ENCODE measurements around the gene PCMTD2. TPM values are rescaled to one million over a fixed set of nuclear protein-coding genes. Genes with fewer than 3 reads are reported as not detected.
"Not testable (repeated sequence)": the region's sequence is repeated elsewhere in the genome, so short reads cannot be mapped to it uniquely, and the experiment has no call there.

PCMTD2 gene
- total RNA-seq, 1 donor from 2014 or later = 19.0 TPM

DNA sequence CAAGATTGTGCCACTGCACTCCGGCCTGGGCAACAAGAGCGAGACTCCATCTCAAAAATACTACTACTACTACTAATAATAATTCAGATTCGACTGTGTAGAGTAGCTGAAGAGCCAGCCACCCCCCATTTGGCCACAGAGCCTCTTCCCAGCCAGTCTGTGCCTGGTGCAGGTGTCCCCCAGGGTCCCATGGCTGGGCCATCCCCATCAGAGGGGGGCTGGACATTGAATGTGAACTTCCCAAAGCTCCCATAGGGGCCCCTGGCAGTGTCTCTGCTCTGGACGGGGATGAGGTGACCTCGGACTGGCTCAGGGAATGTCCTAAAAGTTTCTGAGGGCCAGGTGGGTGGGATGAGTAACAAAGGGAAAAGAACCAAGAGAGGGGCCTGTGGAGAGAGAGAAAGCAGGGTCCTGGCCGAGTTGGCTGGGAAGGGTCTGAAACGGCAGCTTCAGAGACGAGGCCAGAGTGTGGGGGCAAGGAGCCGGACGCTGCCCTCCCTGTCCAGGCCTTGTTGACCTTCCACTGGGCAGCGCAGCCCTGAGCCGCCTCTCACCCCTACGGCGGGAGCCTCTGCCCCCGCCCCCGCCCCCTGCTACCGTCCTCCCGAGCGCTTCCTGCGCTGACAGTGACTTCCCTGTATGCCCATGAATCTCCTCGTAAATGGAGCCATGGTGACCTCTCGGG, 24.9 kb upstream of the PCMTD2 start:
- Histone ChIP-seq H3K27me3 (ENCODE audit: control insufficient read depth, insufficient read depth, low read length) (peaks cover 8% of the 10 kb centered on the region), H3K4me3 (ENCODE audit: low read depth, low read length) (no peak overlapping the region), H3K36me3 (ENCODE audit: control insufficient read depth, insufficient read depth, low read length) (no peaks in the 10 kb centered on the region)
- no peak for DNase-seq (ENCODE audit: low read depth)
- FAIRE-seq = no peak
- TF ChIP-seq, protein P1, sequence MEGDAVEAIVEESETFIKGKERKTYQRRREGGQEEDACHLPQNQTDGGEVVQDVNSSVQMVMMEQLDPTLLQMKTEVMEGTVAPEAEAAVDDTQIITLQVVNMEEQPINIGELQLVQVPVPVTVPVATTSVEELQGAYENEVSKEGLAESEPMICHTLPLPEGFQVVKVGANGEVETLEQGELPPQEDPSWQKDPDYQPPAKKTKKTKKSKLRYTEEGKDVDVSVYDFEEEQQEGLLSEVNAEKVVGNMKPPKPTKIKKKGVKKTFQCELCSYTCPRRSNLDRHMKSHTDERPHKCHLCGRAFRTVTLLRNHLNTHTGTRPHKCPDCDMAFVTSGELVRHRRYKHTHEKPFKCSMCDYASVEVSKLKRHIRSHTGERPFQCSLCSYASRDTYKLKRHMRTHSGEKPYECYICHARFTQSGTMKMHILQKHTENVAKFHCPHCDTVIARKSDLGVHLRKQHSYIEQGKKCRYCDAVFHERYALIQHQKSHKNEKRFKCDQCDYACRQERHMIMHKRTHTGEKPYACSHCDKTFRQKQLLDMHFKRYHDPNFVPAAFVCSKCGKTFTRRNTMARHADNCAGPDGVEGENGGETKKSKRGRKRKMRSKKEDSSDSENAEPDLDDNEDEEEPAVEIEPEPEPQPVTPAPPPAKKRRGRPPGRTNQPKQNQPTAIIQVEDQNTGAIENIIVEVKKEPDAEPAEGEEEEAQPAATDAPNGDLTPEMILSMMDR (IDR thresholded peaks at IDR 0.05; ENCODE audit: insufficient read depth, low read length, severe bottlenecking) = no peak

DNA sequence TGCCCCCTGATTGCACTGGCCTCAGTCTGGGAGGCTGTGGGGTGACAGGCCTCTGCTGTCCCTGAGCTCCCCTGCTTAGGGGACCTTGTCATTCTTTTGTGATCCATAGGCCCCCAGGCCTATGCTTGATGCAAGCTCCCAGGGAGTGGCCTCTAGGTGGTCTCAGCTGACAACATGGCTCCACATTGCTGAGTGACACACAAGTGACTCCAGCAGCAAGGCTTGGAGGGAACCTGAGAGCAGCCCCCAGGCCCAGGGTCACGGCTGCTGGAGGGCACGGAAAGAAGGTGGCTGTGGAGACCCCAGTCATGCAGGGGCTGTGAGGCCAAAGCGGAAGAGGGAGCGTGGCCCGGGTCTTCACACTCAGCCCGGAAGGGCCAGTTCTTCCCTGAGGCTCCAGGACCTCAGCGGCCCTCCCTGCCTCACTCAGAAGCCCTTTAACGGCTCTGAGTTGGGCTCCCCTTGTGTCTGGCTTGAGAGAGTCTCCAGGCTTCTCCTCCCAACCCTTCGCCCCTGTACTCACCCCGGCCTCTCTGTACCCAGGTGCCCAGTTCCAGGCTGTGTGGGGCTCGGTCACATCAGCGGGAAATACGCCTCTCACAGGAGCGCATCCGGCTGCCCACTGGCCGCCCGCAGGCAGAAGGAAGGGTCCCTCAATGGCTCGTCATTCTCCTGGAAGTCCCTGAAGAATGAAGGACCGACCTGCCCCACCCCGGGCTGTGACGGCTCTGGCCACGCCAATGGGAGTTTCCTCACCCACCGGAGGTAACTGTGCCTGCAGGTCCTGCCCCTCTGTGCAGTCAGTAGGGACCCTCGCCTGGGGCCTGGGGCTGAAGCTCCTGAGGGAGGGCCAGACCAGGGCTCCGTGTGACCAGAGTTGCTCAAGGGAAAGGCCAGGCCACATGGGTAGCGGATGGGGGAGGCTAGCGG, 23.7 kb upstream of the PCMTD2 start:
- TF ChIP-seq, protein P1 (IDR thresholded peaks at IDR 0.05; ENCODE audit: insufficient read depth, low read length, severe bottlenecking) = no peak
- DNase-seq (ENCODE audit: low read depth) (no peak), FAIRE-seq (no peak)
- no peak overlapping the region for H3K4me3 ChIP-seq (ENCODE audit: low read depth, low read length)
- H3K27me3 ChIP-seq (ENCODE audit: control insufficient read depth, insufficient read depth, low read length) = peaks cover 6% of the 10 kb centered on the region
- H3K36me3 ChIP-seq (ENCODE audit: control insufficient read depth, insufficient read depth, low read length) = no peaks in the 10 kb centered on the region

- no peaks in the 10 kb centered on the region for H3K36me3 ChIP-seq (ENCODE audit: control insufficient read depth, insufficient read depth, low read length)
- peaks cover 6% of the 10 kb centered on the region for H3K27me3 ChIP-seq (ENCODE audit: control insufficient read depth, insufficient read depth, low read length)
- FAIRE-seq (no peak), DNase-seq (ENCODE audit: low read depth) (no peak)
- TF ChIP-seq, protein P1 (IDR thresholded peaks at IDR 0.05; ENCODE audit: insufficient read depth, low read length, severe bottlenecking) = no peak
- no peak overlapping the region for H3K4me3 ChIP-seq (ENCODE audit: low read depth, low read length)
Measured at GRCh38 chr20:64232794-64233193, 22.8 kb upstream of the PCMTD2 start.

GRCh38 chr20:64233725-64234124, 21.8 kb upstream of the PCMTD2 start:
- TF ChIP-seq, protein P1 (IDR thresholded peaks at IDR 0.05; ENCODE audit: insufficient read depth, low read length, severe bottlenecking) = no peak
- H3K4me3 ChIP-seq (ENCODE audit: low read depth, low read length) = no peak overlapping the region

GRCh38 chr20:64234291-64234791, 21.2 kb upstream of the PCMTD2 start:
- TF ChIP-seq, protein P1 (IDR thresholded peaks at IDR 0.05; ENCODE audit: insufficient read depth, low read length, severe bottlenecking) = no peak
- H3K27me3 ChIP-seq (ENCODE audit: control insufficient read depth, insufficient read depth, low read length) = no peaks in the 10 kb centered on the region
- FAIRE-seq (no peak), DNase-seq (ENCODE audit: low read depth) (no peak)
- no peaks in the 10 kb centered on the region for H3K36me3 ChIP-seq (ENCODE audit: control insufficient read depth, insufficient read depth, low read length)
- no peak overlapping the region for H3K4me3 ChIP-seq (ENCODE audit: low read depth, low read length)

More at GRCh38 chr20:64233725-64234124, 21.8 kb upstream of the PCMTD2 start:
- FAIRE-seq (no peak), DNase-seq (ENCODE audit: low read depth) (no peak)
- Histone ChIP-seq H3K27me3 (ENCODE audit: control insufficient read depth, insufficient read depth, low read length) (peaks cover under 1% of the 10 kb centered on the region), H3K36me3 (ENCODE audit: control insufficient read depth, insufficient read depth, low read length) (no peaks in the 10 kb centered on the region)

DNA sequence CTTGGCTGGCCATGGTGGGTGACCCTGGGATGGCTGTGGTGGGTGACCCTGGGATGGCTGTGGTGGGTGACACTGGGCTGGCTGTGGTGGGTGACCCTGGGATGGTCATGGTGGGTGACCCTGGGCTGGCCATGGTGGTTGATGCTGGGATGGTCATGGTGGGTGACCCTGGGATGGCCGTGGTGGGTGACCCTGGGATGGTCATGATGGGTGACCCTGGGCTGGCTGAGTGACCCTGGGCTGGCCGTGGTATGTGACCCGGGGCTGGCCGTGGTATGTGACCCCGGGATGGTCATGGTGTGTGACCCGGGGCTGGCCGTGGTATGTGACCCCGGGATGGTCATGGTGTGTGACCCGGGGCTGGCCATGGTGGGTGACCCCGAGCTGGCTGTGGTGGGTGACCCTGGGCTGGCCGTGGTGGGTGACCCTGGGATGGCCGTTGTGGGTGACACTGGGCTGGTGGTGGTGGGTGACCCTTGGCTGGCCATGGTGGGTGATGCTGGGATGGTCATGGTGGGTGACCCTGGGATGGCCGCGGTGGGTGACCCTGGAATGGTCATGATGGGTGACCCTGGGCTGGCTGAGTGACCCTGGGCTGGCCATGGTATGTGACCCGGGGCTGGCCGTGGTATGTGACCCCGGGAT, 20.5 kb upstream of the PCMTD2 start:
- H3K36me3 ChIP-seq (ENCODE audit: control insufficient read depth, insufficient read depth, low read length); DNase-seq (ENCODE audit: low read depth); H3K27me3 ChIP-seq (ENCODE audit: control insufficient read depth, insufficient read depth, low read length); H3K4me3 ChIP-seq (ENCODE audit: low read depth, low read length); FAIRE-seq: not testable (repeated sequence)
